ENCODE measurements around the gene STXBP5.

DNA sequence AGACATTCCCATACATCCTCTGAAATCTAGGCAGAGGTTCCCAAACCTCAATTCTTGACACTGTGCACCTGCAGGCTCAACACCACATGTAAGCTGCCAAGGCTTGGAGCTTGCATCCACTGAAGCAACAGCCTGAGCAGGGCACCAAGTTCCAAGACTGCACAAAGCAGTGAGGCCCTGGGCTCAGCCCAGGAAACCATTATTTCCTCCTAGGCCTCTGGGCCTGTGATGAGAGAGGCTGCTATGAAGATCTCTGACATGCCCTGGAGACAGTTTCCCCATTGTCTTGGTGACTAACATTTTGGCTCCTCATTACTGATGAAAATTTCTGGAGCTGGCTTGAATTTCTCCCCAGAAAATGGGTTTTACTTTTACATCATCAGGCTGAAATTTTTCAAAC is 196.8 kb downstream of the STXBP5 start:
- TF ChIP-seq CTCF (IDR thresholded peaks at IDR 0.05; ENCODE audit: low read depth, low read length, poor library complexity, severe bottlenecking) (no peak), EZH2phosphoT487 (IDR thresholded peaks at IDR 0.05; ENCODE audit: borderline replicate concordance, low read length) (no peak)

All from DOHH2 (cell line).